SU-DHL-6 (cell line): ENCODE measurements around the gene COLQ.

Source experiments
- H2AFZ ChIP-seq: fragments of 200-600 bp; sonication (generic); 2 replicates; pipeline ENCODE4 v1.6.1; 2014; ENCODE audit warnings: low read depth, mild to moderate bottlenecking, moderate library complexity, mixed read lengths, antibody characterized with exemption, low read length; ENCODE audit not compliant: severe bottlenecking
- H3F3A ChIP-seq: fragments of 200-600 bp; shearing (Covaris generic); 2 replicates; pipeline ENCODE4 v1.6.0; 2016; ENCODE audit warnings: antibody characterized with exemption, mild to moderate bottlenecking; ENCODE audit not compliant: insufficient read depth
- H3K27ac ChIP-seq: fragments of 200-600 bp; sonication (generic); 2 replicates; pipeline ENCODE4 v1.5.1; 2016; ENCODE audit warnings: low read depth, mild to moderate bottlenecking, low read length, moderate library complexity, mixed read lengths
- H3K27me3 ChIP-seq: fragments of 200-600 bp; sonication (generic), shearing (Covaris generic); 2 replicates; pipeline ENCODE4 v1.6.0; 2014; ENCODE audit warnings: mild to moderate bottlenecking, low read length
- H3K36me3 ChIP-seq: fragments of 200-600 bp; sonication (generic); 2 replicates; pipeline ENCODE4 v1.6.1; 2014; ENCODE audit warnings: mild to moderate bottlenecking, low read length, mixed read lengths
- H3K4me2 ChIP-seq: fragments of 300-600, 200-600 bp; shearing (Covaris generic), sonication (generic); 2 replicates; pipeline ENCODE4 v1.6.0; 2014; ENCODE audit warnings: low read length, low read depth, mild to moderate bottlenecking; ENCODE audit not compliant: poor library complexity, severe bottlenecking
- H3K4me3 ChIP-seq: fragments of 200-600 bp; sonication (generic); 2 replicates; pipeline ENCODE4 v1.5.1; 2014; ENCODE audit warnings: antibody characterized with exemption, low read length, mild to moderate bottlenecking, mixed read lengths; ENCODE audit not compliant: insufficient read depth, poor library complexity, severe bottlenecking
- H3K79me2 ChIP-seq: fragments of 200-600 bp; sonication (generic); 2 replicates; pipeline ENCODE4 v1.6.1; 2014; ENCODE audit warnings: mild to moderate bottlenecking, low read length, moderate library complexity; ENCODE audit not compliant: insufficient read depth
- H3K9ac ChIP-seq: fragments of 200-600 bp; sonication (generic); 2 replicates; pipeline ENCODE4 v1.7.0; 2014; ENCODE audit warnings: mild to moderate bottlenecking, low read length
- H3K9me2 ChIP-seq: fragments of 200-600 bp; sonication (generic); replicated peaks from 2 replicates; pipeline ENCODE4 v1.6.1; 2014; ENCODE audit warnings: low read length; ENCODE audit not compliant: insufficient read depth
- H3K9me3 ChIP-seq: fragments of 200-600 bp; sonication (generic); 2 replicates; pipeline ENCODE4 v1.6.1; 2014; ENCODE audit warnings: low read length, mixed read lengths; ENCODE audit not compliant: insufficient read depth
- H4K20me1 ChIP-seq: fragments of 200-600 bp; sonication (generic); 2 replicates; pipeline ENCODE4 v1.6.1; 2014; ENCODE audit warnings: low read depth, mild to moderate bottlenecking, antibody characterized with exemption, low read length, moderate library complexity, mixed read lengths
- EZH2phosphoT487 ChIP-seq: fragments of 200-600 bp; sonication (generic), shearing (Covaris generic); conservative IDR thresholded peaks from 2 replicates; pipeline ENCODE4 v1.6.1; 2018; ENCODE audit warnings: mild to moderate bottlenecking, antibody characterized with exemption, low read length, moderate library complexity, mixed read lengths
- TF ChIP-seq, protein P1 (sequence below): fragments of 200-600 bp; sonication (generic); IDR thresholded peaks from one replicate; pipeline ENCODE4 v1.5.1; 2017; ENCODE audit warnings: antibody characterized with exemption, mild to moderate bottlenecking, low read length, moderate library complexity; ENCODE audit not compliant: insufficient read depth, poor library complexity, severe bottlenecking

Gene COLQ

DNA sequence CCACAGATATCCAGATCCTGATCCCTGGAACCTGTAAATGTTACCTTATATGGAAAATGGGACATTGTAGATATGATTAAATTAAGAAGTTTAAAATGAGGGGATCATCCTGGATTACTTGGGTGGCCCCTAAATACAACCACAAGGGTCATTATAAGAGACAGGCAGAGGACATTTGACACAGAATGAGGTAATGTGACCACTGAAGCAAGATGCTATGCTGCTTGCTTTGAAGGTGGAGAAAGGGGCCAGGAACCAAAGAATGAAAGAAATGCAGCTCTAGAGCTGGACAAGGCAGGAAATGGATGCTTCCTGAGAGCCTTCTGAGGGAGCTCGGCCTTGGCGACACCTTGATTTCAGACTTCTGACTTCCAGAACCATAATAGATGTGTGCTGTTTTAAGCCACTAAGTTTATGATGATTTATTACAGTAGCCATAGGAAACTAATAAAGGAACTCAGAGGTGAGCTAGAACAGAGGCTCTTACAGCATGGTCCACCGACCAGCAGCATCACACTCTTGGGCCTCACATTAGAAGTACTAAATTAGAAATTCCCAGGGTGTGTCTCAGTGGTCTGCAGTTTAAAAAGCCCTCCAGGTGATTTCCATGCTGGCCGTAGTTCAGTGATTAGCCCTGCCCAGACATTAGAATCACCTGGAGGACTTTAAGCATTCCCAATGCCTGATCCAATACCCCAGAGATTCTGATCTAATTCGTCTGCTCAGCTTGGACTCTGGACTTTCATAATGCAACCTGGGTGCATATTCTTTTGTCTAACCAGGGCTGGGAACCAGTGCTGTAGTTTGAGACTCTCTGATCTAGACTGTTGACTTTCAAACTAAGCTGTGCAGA is 7.5 kb downstream of the COLQ start:
- H3K9me2 ChIP-seq, result no peaks in the 10 kb centered on the region
- no peaks in the 10 kb centered on the region for H3F3A ChIP-seq
- H3K79me2 ChIP-seq, result no peaks in the 10 kb centered on the region
- no peak overlapping the region for H3K4me3 ChIP-seq
- H3K36me3 ChIP-seq, result no peaks in the 10 kb centered on the region
- no peak overlapping the region for H3K9ac ChIP-seq
- H3K9me3 ChIP-seq, result no peaks in the 10 kb centered on the region
- H3K4me2 ChIP-seq, result no peak overlapping the region
- no peaks in the 10 kb centered on the region for H4K20me1 ChIP-seq
- no peak overlapping the region for H3K27ac ChIP-seq
- TF ChIP-seq, protein P1, sequence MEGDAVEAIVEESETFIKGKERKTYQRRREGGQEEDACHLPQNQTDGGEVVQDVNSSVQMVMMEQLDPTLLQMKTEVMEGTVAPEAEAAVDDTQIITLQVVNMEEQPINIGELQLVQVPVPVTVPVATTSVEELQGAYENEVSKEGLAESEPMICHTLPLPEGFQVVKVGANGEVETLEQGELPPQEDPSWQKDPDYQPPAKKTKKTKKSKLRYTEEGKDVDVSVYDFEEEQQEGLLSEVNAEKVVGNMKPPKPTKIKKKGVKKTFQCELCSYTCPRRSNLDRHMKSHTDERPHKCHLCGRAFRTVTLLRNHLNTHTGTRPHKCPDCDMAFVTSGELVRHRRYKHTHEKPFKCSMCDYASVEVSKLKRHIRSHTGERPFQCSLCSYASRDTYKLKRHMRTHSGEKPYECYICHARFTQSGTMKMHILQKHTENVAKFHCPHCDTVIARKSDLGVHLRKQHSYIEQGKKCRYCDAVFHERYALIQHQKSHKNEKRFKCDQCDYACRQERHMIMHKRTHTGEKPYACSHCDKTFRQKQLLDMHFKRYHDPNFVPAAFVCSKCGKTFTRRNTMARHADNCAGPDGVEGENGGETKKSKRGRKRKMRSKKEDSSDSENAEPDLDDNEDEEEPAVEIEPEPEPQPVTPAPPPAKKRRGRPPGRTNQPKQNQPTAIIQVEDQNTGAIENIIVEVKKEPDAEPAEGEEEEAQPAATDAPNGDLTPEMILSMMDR, result no peak
- no peak for TF ChIP-seq EZH2phosphoT487
- H2AFZ ChIP-seq, result no peak overlapping the region
- no peaks in the 10 kb centered on the region for H3K27me3 ChIP-seq

DNA sequence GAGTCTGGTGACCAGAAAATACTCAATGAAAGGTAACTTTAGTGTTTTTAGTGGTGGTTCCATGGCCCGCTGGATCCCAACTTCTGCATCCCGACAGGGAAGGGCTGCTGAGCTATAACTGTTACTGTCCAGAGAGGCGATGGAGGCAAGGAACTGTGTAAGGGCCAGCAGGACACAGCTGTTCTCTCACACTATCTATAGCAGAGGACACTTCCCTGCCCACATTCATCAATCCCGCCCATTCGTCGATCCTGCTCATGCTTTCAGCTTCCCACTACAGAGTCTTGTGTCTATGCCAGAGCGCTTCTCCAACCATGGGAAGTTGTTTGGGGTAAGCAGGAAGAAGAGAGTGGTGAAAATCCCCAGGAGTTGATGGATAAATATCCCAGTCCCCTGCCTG is 8.4 kb downstream of the COLQ start:
- Histone ChIP-seq H3K79me2 (no peaks in the 10 kb centered on the region), H3K4me2 (no peak overlapping the region), H3K9me2 (no peaks in the 10 kb centered on the region), H3F3A (no peaks in the 10 kb centered on the region), H3K27me3 (no peaks in the 10 kb centered on the region), H3K4me3 (no peak overlapping the region), H3K9me3 (no peaks in the 10 kb centered on the region), H4K20me1 (no peaks in the 10 kb centered on the region), H3K27ac (no peak overlapping the region), H2AFZ (no peak overlapping the region), H3K36me3 (no peaks in the 10 kb centered on the region), H3K9ac (no peak overlapping the region)
- no peak for TF ChIP-seq EZH2phosphoT487

DNA sequence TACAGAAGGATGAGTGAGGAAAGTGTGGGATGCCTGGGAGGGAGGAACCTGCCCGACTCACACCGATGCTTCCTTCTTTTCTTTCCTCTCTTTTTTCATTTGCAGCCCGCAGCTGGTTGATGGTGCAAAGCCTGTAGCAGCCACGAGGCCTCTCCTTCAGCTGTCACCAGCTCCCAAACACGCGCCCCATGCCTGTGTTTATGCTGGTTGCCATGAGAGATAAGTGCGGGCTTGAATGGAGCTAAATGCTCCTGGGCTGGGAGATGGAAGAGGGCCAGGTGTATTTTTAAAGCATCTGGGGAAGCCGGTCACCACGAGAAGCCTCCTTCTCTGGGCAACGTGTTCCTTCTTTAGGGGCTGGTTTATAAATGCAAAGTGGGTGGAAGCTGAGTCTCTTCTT is 9.3 kb downstream of the COLQ start:
- Histone ChIP-seq H3K9me2 (no peaks in the 10 kb centered on the region), H2AFZ (no peak overlapping the region), H3K27ac (no peak overlapping the region), H3F3A (no peaks in the 10 kb centered on the region), H3K36me3 (no peaks in the 10 kb centered on the region), H3K27me3 (no peaks in the 10 kb centered on the region), H3K4me3 (no peak overlapping the region), H3K9me3 (no peaks in the 10 kb centered on the region), H4K20me1 (no peaks in the 10 kb centered on the region), H3K9ac (no peak overlapping the region), H3K79me2 (no peaks in the 10 kb centered on the region), H3K4me2 (no peak overlapping the region)
- TF ChIP-seq, protein P1, result no peak
- TF ChIP-seq EZH2phosphoT487, result no peak

DNA sequence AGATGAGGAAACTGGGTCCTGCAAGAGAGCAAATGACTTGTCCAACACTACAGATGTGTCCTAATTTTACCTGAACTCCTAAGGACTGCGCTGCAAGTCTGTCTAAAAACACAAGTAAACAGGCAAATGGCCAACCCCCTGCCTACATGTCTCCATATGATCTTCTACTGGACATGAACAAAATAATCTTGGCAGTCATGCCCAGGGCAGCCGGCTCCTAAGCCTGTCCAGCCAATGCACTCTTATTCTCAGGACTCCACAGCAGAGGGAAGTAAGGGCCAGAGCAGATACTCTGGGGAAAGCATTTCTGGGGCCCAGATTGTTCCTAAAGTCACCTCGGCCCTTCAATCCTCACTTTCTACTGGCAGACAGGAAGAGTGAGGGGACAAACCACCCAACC is 10.3 kb downstream of the COLQ start:
- no peak for TF ChIP-seq EZH2phosphoT487
- TF ChIP-seq, protein P1, result no peak
- H2AFZ ChIP-seq, result no peak overlapping the region
- H3F3A ChIP-seq, result no peaks in the 10 kb centered on the region
- no peaks in the 10 kb centered on the region for H3K79me2 ChIP-seq
- H3K27ac ChIP-seq, result no peak overlapping the region
- no peak overlapping the region for H3K4me3 ChIP-seq
- H3K27me3 ChIP-seq, result no peaks in the 10 kb centered on the region
- H3K4me2 ChIP-seq, result no peak overlapping the region
- no peaks in the 10 kb centered on the region for H3K36me3 ChIP-seq
- no peaks in the 10 kb centered on the region for H3K9me2 ChIP-seq
- H3K9me3 ChIP-seq, result no peaks in the 10 kb centered on the region
- H4K20me1 ChIP-seq, result no peaks in the 10 kb centered on the region
- H3K9ac ChIP-seq, result no peak overlapping the region
